Measurements from ENCODE around the gene RAE1. TPM values are rescaled to one million over a fixed set of nuclear protein-coding genes. Genes with fewer than 3 reads are reported as not detected.

The RAE1 gene
- total and polyA plus RNA-seq, 3 donors from 2014 or later: 111 to 292 (median 157) TPM

DNA sequence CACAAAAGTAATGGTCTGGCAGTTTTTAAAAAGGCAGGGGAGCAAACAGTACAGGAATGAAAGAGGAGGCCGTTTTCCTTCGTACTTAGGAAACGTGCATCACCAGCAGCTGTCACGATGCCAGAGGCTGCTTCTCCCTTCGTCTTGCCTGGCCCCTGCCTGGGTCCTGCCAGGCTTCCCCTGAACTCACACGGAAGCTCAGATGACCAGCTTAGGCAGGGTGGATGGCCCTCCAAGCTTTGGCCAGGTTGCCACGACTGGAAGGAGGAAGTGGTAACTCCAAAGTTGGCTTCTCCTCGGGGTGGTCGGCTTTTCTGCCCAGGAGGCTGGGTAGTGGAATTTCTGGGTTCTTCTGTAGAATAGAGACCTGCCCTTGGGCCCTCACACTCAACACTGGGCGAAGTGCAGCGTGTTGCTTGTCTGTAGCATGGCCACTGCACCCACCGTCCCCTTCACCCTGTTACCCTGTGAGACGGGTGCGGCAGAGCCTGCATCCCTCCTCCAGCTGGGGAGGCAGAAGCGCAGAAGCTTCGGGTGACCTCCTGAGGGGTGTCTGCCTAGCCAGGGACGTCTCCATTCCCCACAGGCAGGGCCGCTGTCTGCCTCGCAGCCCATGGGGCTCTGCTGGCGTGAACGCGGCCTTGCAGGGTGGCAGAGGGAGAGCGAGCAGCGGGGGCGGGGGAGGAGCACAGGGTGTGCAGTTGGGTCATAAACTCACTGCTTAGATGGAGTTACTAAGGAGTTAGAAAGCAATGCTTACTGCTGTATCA lies 21.7 kb downstream of the RAE1 start:
- TF ChIP-seq, protein P1, sequence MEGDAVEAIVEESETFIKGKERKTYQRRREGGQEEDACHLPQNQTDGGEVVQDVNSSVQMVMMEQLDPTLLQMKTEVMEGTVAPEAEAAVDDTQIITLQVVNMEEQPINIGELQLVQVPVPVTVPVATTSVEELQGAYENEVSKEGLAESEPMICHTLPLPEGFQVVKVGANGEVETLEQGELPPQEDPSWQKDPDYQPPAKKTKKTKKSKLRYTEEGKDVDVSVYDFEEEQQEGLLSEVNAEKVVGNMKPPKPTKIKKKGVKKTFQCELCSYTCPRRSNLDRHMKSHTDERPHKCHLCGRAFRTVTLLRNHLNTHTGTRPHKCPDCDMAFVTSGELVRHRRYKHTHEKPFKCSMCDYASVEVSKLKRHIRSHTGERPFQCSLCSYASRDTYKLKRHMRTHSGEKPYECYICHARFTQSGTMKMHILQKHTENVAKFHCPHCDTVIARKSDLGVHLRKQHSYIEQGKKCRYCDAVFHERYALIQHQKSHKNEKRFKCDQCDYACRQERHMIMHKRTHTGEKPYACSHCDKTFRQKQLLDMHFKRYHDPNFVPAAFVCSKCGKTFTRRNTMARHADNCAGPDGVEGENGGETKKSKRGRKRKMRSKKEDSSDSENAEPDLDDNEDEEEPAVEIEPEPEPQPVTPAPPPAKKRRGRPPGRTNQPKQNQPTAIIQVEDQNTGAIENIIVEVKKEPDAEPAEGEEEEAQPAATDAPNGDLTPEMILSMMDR (IDR thresholded peaks at IDR 0.05): no peak
- TF ChIP-seq POLR2A (IDR thresholded peaks at IDR 0.05): no peak
- Histone ChIP-seq H3K36me3 (ENCODE audit: low read depth, missing control alignments) (no peaks in the 10 kb centered on the region), H3K4me3 (no peak overlapping the region), H3K27me3 (no peaks in the 10 kb centered on the region), H3K9me3 (no peaks in the 10 kb centered on the region), H3K27ac (no peak overlapping the region), H3K4me1 (no peaks in the 10 kb centered on the region)
- 83 to 84% methylated on average over 11 to 25 of the region's 25 CpGs for WGBS, 2 donors
- no peak for DNase-seq
- intact Hi-C loops (cut with DNase I; ENCODE audit: low total_unique reads): no loop called here

DNA sequence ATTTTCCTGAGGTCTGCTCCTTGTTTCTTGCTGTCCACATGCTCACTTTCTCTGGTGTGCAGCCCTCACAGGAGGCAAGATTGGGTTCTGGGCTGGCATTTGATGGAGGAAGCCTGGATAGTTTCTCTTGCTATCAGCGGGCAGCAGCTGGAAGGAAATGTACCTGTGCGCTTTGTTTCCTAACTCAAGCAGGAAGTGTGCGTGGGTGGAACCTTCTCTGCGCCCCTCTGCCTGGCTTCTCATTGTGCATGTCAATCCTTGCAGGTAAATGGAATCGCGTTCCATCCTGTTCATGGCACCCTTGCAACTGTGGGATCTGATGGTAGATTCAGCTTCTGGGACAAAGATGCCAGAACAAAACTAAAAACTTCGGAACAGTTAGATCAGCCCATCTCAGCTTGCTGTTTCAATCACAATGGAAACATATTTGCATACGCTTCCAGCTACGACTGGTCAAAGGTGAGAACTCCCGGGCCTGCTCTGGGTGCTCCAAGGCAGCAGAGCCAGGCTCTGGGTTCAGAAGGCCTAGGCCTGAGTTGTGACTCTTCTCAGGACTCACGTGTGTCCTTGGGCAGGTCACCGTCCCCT lies 23.4 kb downstream of the RAE1 start:
- no peaks in the 10 kb centered on the region for H3K4me1 ChIP-seq
- DNase-seq: no peak
- H3K27ac ChIP-seq: no peak overlapping the region
- intact Hi-C loops (cut with DNase I; ENCODE audit: low total_unique reads): no loop called here
- WGBS, 2 donors: 76 to 77% methylated on average over 11 to 12 of the region's 12 CpGs
- no peaks in the 10 kb centered on the region for H3K9me3 ChIP-seq
- no peak overlapping the region for H3K4me3 ChIP-seq
- no peaks in the 10 kb centered on the region for H3K27me3 ChIP-seq
- TF ChIP-seq, protein P1 (IDR thresholded peaks at IDR 0.05): no peak
- no peak for TF ChIP-seq POLR2A (IDR thresholded peaks at IDR 0.05)
- no peaks in the 10 kb centered on the region for H3K36me3 ChIP-seq (ENCODE audit: low read depth, missing control alignments)

DNA sequence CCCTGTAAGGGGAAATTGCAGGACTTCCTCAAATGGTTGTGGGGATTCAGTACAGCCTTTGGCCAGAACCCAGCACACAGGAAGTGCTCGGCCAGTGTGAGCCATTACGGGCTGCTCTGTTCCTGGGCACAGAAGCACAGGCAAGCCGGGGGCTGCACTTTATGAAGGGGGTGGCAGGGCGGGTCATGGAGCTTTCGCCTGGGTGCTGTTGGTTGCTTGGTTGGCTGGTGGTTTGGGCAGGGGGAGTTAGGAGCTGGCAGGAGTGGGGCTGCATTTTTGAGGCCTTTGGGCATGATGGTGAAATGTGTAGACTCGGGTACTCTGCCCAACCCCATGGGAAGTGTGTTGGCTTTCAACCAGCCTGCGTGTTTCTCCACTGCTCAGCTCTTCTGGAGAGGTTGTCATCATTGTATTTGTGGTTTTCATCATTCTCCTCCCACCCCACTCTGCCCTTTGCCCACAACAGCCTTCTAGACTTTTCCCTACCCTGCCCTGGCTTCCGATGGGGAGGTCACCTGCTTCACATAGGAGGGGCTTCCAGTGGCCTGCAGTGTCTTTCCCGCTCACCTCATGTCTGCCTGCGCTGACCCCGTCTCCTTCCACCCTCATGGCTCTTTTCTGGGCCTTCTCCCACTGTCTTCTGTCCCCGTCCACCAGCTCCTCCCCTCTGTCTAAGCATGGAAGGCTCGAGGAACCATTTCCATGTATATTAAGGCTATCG lies 24.0 kb downstream of the RAE1 start:
- WGBS, 2 donors: 83 to 87% methylated on average over 10 to 14 of the region's 14 CpGs
- intact Hi-C loops (cut with DNase I; ENCODE audit: low total_unique reads): no loop called here
- no peak for DNase-seq
- Histone ChIP-seq H3K9me3 (no peaks in the 10 kb centered on the region), H3K27ac (no peak overlapping the region), H3K27me3 (no peaks in the 10 kb centered on the region), H3K4me3 (no peak overlapping the region), H3K4me1 (no peaks in the 10 kb centered on the region), H3K36me3 (ENCODE audit: low read depth, missing control alignments) (no peaks in the 10 kb centered on the region)
- TF ChIP-seq, protein P1 (IDR thresholded peaks at IDR 0.05): no peak
- TF ChIP-seq POLR2A (IDR thresholded peaks at IDR 0.05): no peak

DNA sequence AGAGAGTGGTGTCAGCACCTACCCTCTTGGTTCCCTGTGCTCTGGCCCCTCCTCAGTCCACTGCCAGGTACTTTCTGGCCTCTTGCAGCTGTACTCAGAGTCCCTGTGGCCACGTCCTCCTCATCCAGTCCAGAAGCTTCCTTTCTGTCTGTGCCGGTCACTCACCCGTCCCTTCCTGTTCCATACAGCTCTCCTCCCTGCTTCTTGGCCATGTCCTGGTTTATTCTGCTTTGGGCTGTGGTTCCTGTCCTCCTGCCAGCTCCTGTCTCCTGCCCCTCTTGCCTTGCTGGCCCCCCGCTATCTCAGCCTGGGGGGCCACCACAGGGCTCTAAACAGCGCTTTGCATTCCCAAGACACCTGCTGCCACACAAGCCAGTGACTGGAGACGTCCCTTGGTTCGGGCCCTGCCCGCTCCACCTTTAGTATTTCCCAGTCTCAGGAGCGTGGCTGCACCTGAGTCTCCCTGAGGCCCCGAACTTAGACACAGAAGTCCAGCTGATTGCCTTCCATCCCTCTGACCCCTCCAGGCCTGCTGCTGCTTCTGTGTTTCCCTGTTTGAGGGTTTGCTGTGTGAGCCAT lies 24.7 kb downstream of the RAE1 start:
- DNase-seq: no peak
- WGBS, 2 donors: 89 to 93% methylated on average over 10 of the region's 10 CpGs
- TF ChIP-seq, protein P1 (IDR thresholded peaks at IDR 0.05): no peak
- TF ChIP-seq POLR2A (IDR thresholded peaks at IDR 0.05): no peak
- no peaks in the 10 kb centered on the region for H3K36me3 ChIP-seq (ENCODE audit: low read depth, missing control alignments)
- H3K9me3 ChIP-seq: no peaks in the 10 kb centered on the region
- H3K4me3 ChIP-seq: no peak overlapping the region
- H3K27ac ChIP-seq: no peak overlapping the region
- intact Hi-C loops (cut with DNase I; ENCODE audit: low total_unique reads): no loop called here
- no peaks in the 10 kb centered on the region for H3K4me1 ChIP-seq
- no peaks in the 10 kb centered on the region for H3K27me3 ChIP-seq

Measured in testis (tissue), 3 donors.